Transverse colon (tissue), 3 donors: ENCODE results near the gene SLAMF9.

ENCODE experiments used
- CTCF ChIP-seq, 5 experiments: fragments of 200-600 bp in 3 of 5; fragments of 450-650 bp in 2 of 5; sonication (generic) in 3 of 5; IDR thresholded peaks; 1 replicate in 2 of 5; 2 replicates in 3 of 5; pipeline ENCODE4 v1.5.1; 2016 to 2017; ENCODE audit warnings: antibody characterized with exemption in 5 of 5, inconsistent platforms in 3 of 5, mild to moderate bottlenecking in 2 of 5, moderate library complexity in 1 of 5
- POLR2A ChIP-seq: fragments of 450-650 bp; IDR thresholded peaks from one replicate; pipeline ENCODE4 v1.6.1; 2016; ENCODE audit warnings: antibody characterized with exemption, mild to moderate bottlenecking, moderate library complexity

GRCh38 chr1:159988006-159988405, 34.0 kb upstream of the SLAMF9 start:
- TF ChIP-seq CTCF (IDR thresholded peaks at IDR 0.05) (no peak), POLR2A (no peak)
